Stimulated activated CD4-positive, alpha-beta T cell treated with anti-CD3 and anti-CD28 coated beads, TNF-alpha, amount 100 ng/mL, for 24 hours (primary cell): Measurements from ENCODE around the gene BMERB1.
"Not testable (repeated sequence)": the region's sequence is repeated elsewhere in the genome, so short reads cannot be mapped to it uniquely, and the experiment has no call there.

ENCODE experiments used
- DNase-seq, 3 experiments: peaks; one replicate each; pipeline ENCODE4 v3.0.0-alpha.2; 2020; ENCODE audit warnings: low read depth in 3 of 3

BMERB1 gene

DNA sequence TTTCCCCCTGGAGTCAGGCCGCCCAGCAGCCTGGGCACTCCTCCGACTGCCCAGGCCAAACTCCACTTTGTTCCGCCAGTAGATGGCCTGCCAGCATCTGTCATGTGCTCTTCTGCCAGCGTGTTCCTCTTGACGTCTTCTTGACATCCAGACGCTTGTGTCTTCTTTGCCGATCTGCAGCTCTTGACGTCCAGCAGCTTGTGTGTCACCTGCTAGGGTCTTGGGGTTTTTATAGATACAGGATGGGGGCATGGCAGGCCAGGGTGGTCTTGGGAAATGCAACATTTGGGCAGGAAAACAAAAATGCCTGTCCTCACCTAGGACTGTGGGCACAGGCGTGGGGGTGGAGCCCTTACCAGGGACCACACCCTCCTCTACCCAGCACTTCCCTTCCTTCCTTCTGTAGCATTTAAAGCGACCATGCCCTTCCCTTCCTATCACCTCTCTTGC is 88.7 kb downstream of the BMERB1 start:
- DNase-seq: no peak

DNA sequence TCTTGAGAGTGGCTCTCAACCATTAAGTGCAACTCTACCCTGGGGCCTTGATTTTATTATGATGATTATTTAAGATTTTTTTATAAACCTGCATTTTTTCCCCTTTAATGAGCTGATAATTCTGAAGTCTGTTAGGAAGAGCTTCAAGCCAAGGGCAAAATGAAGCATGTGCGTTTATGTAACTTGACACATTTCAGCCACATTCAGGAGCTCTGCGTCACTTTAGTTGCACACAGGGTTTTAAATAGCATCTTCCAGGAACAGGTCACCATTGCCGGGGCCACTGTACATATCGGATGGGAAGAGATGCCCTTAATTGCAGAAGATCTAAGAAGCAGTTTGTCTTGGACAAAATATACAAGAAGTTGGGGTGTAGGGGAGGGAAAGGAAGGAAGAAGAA is 89.6 kb downstream of the BMERB1 start:
- no peak for DNase-seq

GRCh38 chr16:15524966-15525365 is 90.6 kb downstream of the BMERB1 start:
- no peak for DNase-seq

GRCh38 chr16:15526097-15526496 is 91.7 kb downstream of the BMERB1 start:
- no peak for DNase-seq

- no peak for DNase-seq
Measured at GRCh38 chr16:15526731-15527130, 92.3 kb downstream of the BMERB1 start.

GRCh38 chr16:15529673-15530072 is 95.3 kb downstream of the BMERB1 start:
- no peak for DNase-seq

- no peak for DNase-seq
Measured at GRCh38 chr16:15530085-15530484, 95.7 kb downstream of the BMERB1 start.

DNA sequence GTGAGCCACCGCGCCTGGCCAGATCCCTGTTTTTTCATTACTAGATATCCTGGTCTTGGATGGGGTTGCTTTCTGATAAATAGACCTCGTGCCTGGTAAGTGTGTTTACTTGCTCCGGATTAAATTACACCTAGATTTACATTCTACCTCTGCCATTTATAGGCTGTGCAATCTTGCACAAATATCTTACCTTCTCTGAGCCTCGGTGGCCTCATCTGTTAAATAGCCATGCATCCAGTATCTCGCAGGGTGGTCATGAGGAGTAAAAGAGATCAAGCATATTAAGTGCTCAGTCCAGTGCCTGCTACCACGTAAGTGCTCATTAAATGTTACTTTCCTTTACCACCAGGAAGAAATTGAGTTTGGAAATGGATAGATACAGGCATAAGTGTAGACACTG is 98.4 kb downstream of the BMERB1 start:
- DNase-seq: no peak

- no peak for DNase-seq
Measured at GRCh38 chr16:15533386-15533785, 99.0 kb downstream of the BMERB1 start.

- no peak for DNase-seq
Measured at GRCh38 chr16:15535772-15536171, 101.4 kb downstream of the BMERB1 start.

- no peak for DNase-seq
Measured at GRCh38 chr16:15536843-15537242, 102.5 kb downstream of the BMERB1 start.

DNA sequence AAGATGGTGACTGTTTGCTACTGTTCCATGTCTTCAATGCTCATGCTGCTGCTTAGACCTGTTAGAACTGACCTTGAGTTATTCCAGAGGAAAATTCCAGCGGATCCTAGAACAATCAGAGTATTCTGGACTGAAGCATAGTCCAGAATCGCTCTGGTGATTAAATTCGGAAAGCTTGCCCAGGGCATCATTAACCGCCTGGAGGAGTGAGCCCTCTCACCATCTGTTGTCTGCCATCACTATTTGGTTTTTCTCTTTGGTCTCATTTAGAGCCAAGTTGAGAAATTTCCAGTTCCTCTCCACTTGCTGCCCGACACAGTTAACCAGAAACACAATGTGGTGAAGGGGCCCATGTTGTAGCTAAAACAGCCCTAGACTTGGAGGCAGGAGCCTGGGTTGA is 104.1 kb downstream of the BMERB1 start:
- DNase-seq: no peak

DNA sequence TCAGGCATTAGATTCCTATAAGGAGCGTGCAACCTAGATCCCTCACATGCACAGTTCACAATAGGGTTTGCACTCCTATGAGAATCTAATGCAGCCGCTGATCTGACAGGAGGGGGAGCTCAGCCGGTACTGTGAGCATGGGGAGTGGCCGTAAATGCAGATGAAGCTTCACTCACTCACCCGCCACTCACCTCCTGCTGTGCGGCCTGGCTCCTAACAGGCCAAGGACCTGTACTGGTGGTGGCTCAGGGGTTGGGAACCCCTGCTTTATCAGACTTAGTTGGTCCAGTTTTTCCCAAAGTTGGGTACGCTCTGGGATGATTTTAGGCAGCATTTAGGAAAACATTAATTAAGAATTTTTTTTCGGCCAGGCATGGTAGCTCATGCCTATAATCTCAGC is 104.8 kb downstream of the BMERB1 start:
- no peak for DNase-seq

GRCh38 chr16:15542261-15542660 is 107.9 kb downstream of the BMERB1 start:
- DNase-seq: no peak

DNA sequence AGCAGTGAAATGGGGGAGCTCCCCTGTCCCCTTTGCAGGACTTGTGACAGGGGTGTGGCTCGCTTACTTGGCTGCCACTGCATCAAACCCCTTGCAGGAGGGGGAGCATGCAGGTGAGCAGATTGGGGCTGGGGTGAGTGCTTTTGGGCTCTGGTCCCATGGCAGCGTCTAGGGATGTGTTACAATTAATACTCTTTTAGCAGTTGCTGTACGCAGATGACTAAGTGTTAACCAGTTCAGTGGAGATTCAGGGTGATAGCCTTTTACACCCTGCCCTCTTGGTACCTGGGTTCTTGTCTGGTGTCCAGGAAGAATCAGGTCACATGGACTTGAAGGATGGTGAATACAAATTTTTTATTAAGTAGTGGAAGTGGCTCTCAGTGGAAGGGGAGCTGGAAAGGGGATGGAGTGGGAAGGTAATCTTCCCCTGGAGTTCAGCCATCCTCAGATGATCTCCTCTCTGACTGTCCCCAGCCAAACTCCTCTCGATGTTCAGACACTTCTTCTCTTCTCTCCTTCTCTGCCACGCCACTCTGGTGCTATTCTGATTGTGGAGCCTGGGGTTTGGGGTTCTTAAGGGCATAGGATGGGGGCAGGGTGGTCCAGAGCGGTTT is 108.5 kb downstream of the BMERB1 start:
- no peak for DNase-seq

DNA sequence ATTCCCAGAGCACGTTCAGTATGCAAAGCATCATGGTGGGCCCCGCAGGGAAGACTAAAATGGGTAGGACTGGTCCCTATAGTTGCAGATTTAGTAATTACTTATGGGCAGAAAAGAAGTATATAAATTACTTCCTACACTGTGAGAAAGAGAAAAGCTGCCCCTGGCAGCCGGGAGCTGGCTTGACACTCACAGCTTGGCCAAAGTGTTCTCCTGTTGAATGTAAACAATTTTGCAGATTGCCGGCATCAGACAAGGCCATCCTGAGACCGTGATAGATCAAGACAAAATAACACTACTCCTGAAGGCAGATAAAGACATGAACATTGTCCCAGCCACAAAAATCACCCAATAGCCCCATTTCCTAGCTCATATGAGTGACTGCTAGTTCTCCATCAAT is 110.0 kb downstream of the BMERB1 start:
- DNase-seq: no peak

- no peak for DNase-seq
Measured at GRCh38 chr16:15545544-15545943, 111.2 kb downstream of the BMERB1 start.

GRCh38 chr16:15547072-15547767 is 112.8 kb downstream of the BMERB1 start:
- not testable (repeated sequence) for DNase-seq

GRCh38 chr16:15547768-15548096 is 113.3 kb downstream of the BMERB1 start:
- no peak for DNase-seq

GRCh38 chr16:15548482-15548891 is 114.1 kb downstream of the BMERB1 start:
- DNase-seq: no peak

- DNase-seq: no peak
Measured at GRCh38 chr16:15552507-15552906, 118.1 kb downstream of the BMERB1 start.

DNA sequence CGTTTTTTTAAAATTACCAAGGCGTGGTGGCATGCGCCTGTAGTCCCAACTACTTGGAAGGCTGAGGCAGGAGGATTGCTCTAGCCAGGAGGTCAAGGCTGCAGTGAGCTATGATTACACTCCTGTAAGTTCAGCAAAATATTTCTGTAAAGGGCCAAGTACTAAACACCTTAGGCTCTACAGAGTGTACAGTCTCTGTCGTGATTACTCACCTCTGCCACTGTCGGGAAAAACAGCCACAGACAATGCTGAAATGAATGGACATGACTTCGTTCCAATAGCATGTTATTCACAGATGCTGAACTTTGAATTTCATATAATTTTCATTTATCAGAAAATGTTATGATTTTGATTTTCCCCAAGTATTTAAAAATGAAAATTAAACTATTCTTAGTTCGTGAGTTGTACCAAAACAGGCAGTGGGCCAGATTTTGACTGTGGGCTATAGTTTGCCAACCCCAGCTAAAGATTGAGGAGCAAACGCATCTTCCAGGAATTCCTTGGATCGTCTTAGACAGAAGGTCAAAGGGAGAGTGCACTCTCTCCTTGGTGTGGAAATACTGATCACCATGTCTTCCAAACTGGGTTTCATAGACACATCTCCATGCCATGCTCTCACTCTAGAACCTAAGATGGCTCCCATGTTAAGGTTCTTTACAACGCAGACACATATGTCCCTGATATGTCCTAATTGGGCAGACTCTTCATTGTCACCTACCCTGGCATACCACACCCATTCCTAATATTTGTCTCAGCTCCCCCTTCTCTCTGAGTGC is 119.1 kb downstream of the BMERB1 start:
- peak in 1 of 3 experiments; percentile 12 for DNase-seq

GRCh38 chr16:15556130-15556529 is 121.7 kb downstream of the BMERB1 start:
- no peak for DNase-seq
